ENCODE data around the gene NSUN5.
A peak's percentile ranks its signal among the peaks of the same experiment; 100 is the strongest.

Gene NSUN5

GRCh38 chr7:73308665-73309214 lies at the start of gene NSUN5:
Gene NSUN5, minus strand, starts transcription at chr7:73308826. Its CDS starts 36 bp downstream, at chr7:73308790.
- H3K27ac ChIP-seq (ENCODE audit: extremely low read depth, low read depth, low read length), result 0 out of 2 replicates have a peak within 1 kb of the TSS, but pooled peaks have one; percentile 46
- peaks cover 8 to 25% of the 10 kb centered on the region in 2 experiments; a peak in 2 of 3 replicates for H3K36me3 ChIP-seq (ENCODE audit: control insufficient read depth in 2 of 2, insufficient read depth in 1 of 2, low read length in 2 of 2)
- ChIA-PET CTCF (interaction anchor here (1.4 to 2.0 kb wide), 2 partner anchors 15 to 143 kb away, joined by 3 to 7 read pairs; no protein-coding TSS in a partner anchor), POLR2A (interaction anchor here (1.4 kb wide), 1 partner anchor 213 kb away, joined by 6 read pairs; the partner anchor contains the start of gene BAZ1B)
- H3K4me1 ChIP-seq (ENCODE audit: control insufficient read depth, insufficient read depth, low read length), result no peaks in the 10 kb centered on the region
- H3K9me3 ChIP-seq (ENCODE audit: control insufficient read depth, insufficient read depth, low read depth, low read length), result no peaks in the 10 kb centered on the region
- H3K4me3 ChIP-seq (ENCODE audit: low read depth, low read length), result peak within 1 kb of the TSS; percentile 71
- TF ChIP-seq ZNF423 (tag by site-specific recombination; IDR thresholded peaks at IDR 0.05) (no peak), ZNF488 (tag by site-specific recombination; IDR thresholded peaks at IDR 0.05) (no peak), KLF9 (tag by site-specific recombination; IDR thresholded peaks at IDR 0.05; ENCODE audit: low read depth) (no peak), ZBTB26 (tag by site-specific recombination; optimal IDR thresholded peaks at IDR 0.05) (peak; percentile 43), KLF1 (tag by site-specific recombination; IDR thresholded peaks at IDR 0.05) (0 out of 2 replicates have a peak, but pooled peaks have one; percentile 16), PRDM1 (tag by site-specific recombination; IDR thresholded peaks at IDR 0.05) (no peak), ZNF2 (tag by site-specific recombination; IDR thresholded peaks at IDR 0.05) (no peak), KLF8 (tag by site-specific recombination; IDR thresholded peaks at IDR 0.05) (peak; percentile 57; the same call in 1 of the 2 replicates), MZF1 (tag by site-specific recombination; IDR thresholded peaks at IDR 0.05; ENCODE audit: borderline replicate concordance) (no peak), ZNF221 (tag by site-specific recombination; IDR thresholded peaks at IDR 0.05; ENCODE audit: borderline replicate concordance) (no peak), BCL11B (tag by site-specific recombination; IDR thresholded peaks at IDR 0.05; ENCODE audit: low read depth) (peak; percentile 92), ZNF768 (tag by site-specific recombination; IDR thresholded peaks at IDR 0.05) (no peak), ZBTB21 (tag by site-specific recombination; IDR thresholded peaks at IDR 0.05) (no peak), ZXDB (tag by site-specific recombination; IDR thresholded peaks at IDR 0.05) (no peak), ZNF626 (tag by site-specific recombination; IDR thresholded peaks at IDR 0.05) (no peak), ZNF335 (tag by site-specific recombination; conservative IDR thresholded peaks at IDR 0.05) (peak; percentile 26; the same call in 1 of the 2 replicates), SP2 (tag by site-specific recombination; IDR thresholded peaks at IDR 0.05) (peak; percentile 34; the same call in 1 of the 2 replicates), ZNF558 (tag by site-specific recombination; IDR thresholded peaks at IDR 0.05) (no peak), ZIC2 (tag by site-specific recombination; IDR thresholded peaks at IDR 0.05) (no peak), ZNF518A (tag by site-specific recombination; conservative IDR thresholded peaks at IDR 0.05; ENCODE audit: low read depth) (peak; percentile 90), ZNF513 (tag by site-specific recombination; IDR thresholded peaks at IDR 0.05) (no peak), ZSCAN23 (tag by site-specific recombination; IDR thresholded peaks at IDR 0.05) (no peak), ZNF580 (tag by site-specific recombination; IDR thresholded peaks at IDR 0.05) (peak; percentile 71; the same call in 1 of the 2 replicates), ZNF362 (tag by site-specific recombination; IDR thresholded peaks at IDR 0.05) (no peak)
